Progenitor cell of endocrine pancreas (in vitro differentiated cells): ENCODE measurements around the gene MEGF6. TPM values are rescaled to one million over a fixed set of nuclear protein-coding genes. Genes with fewer than 3 reads are reported as not detected.
A peak's percentile ranks its signal among the peaks of the same experiment; 100 is the strongest.

ENCODE experiments used
- DNase-seq: peaks from one replicate; pipeline ENCODE4 v3.0.0; 2021; ENCODE audit warnings: low spot score; ENCODE audit not compliant: unreplicated experiment
- H3K27ac Mint-ChIP-seq: 2 replicates; pipeline ENCODE4 v1.8.0; 2021; ENCODE audit warnings: mild to moderate bottlenecking, moderate library complexity, mixed read lengths
- H3K27me3 Mint-ChIP-seq: 2 replicates; pipeline ENCODE4 v1.8.0; 2021; ENCODE audit warnings: mixed read lengths
- H3K36me3 Mint-ChIP-seq: 2 replicates; pipeline ENCODE4 v1.8.0; 2022; ENCODE audit warnings: mixed read lengths; ENCODE audit not compliant: insufficient read depth
- H3K4me1 Mint-ChIP-seq: 2 replicates; pipeline ENCODE4 v1.8.0; 2021; ENCODE audit warnings: low read depth, mixed read lengths
- H3K4me3 Mint-ChIP-seq: 2 replicates; pipeline ENCODE4 v1.8.0; 2021; ENCODE audit warnings: low read depth, mild to moderate bottlenecking, moderate library complexity, mixed read lengths
- H3K9me3 Mint-ChIP-seq: 2 replicates; pipeline ENCODE4 v1.8.0; 2021; ENCODE audit warnings: low read depth, mixed read lengths
- CTCF ChIP-seq: fragments of 200-600 bp; sonication (generic); IDR thresholded peaks from one replicate; pipeline ENCODE4 v1.5.0; 2021; ENCODE audit warnings: antibody characterized with exemption, mild to moderate bottlenecking; ENCODE audit not compliant: unreplicated experiment
- total RNA-seq: library from RNA; stranded (reverse); gene quantifications from 2 replicates; pipeline ENCODE4 v1.2.1, GENCODE V29; 2021

Gene MEGF6
- total RNA-seq, 1 donor from 2014 or later = 83.8 TPM

- DNase-seq = no peak
- no peaks in the 10 kb centered on the region for H3K27me3 Mint-ChIP-seq
- H3K4me3 Mint-ChIP-seq = peak overlapping the region; percentile 55
- H3K4me1 Mint-ChIP-seq = peaks cover 33% of the 10 kb centered on the region
- no peak overlapping the region for H3K27ac Mint-ChIP-seq
- H3K36me3 Mint-ChIP-seq = no peaks in the 10 kb centered on the region
- TF ChIP-seq CTCF = no peak
- H3K9me3 Mint-ChIP-seq = no peaks in the 10 kb centered on the region
Observed at GRCh38 chr1:3609016-3609768, 2.1 kb downstream of the MEGF6 start.

- Mint-ChIP-seq H3K4me3 (no peak overlapping the region), H3K36me3 (no peaks in the 10 kb centered on the region), H3K9me3 (no peaks in the 10 kb centered on the region), H3K27ac (no peak overlapping the region), H3K4me1 (peaks cover 23% of the 10 kb centered on the region), H3K27me3 (no peaks in the 10 kb centered on the region)
- TF ChIP-seq CTCF = no peak
- DNase-seq = no peak
Observed at GRCh38 chr1:3608154-3608553, 3.2 kb downstream of the MEGF6 start.

GRCh38 chr1:3607703-3608065 lies 3.6 kb downstream of the MEGF6 start:
- Mint-ChIP-seq H3K4me1 (peaks cover 19% of the 10 kb centered on the region), H3K27ac (no peak overlapping the region), H3K36me3 (no peaks in the 10 kb centered on the region), H3K27me3 (no peaks in the 10 kb centered on the region), H3K9me3 (no peaks in the 10 kb centered on the region), H3K4me3 (no peak overlapping the region)
- TF ChIP-seq CTCF = no peak
- DNase-seq = no peak

- peaks cover 16% of the 10 kb centered on the region for H3K4me1 Mint-ChIP-seq
- no peaks in the 10 kb centered on the region for H3K36me3 Mint-ChIP-seq
- peak overlapping the region; percentile 52 for H3K27ac Mint-ChIP-seq
- no peaks in the 10 kb centered on the region for H3K9me3 Mint-ChIP-seq
- no peaks in the 10 kb centered on the region for H3K27me3 Mint-ChIP-seq
- no peak for DNase-seq
- TF ChIP-seq CTCF = no peak
- H3K4me3 Mint-ChIP-seq = no peak overlapping the region
Observed at GRCh38 chr1:3606779-3607702, 4.3 kb downstream of the MEGF6 start.

- H3K36me3 Mint-ChIP-seq = peaks cover 2% of the 10 kb centered on the region
- H3K4me1 Mint-ChIP-seq = peaks cover 10% of the 10 kb centered on the region
- H3K4me3 Mint-ChIP-seq = no peak overlapping the region
- no peaks in the 10 kb centered on the region for H3K9me3 Mint-ChIP-seq
- no peaks in the 10 kb centered on the region for H3K27me3 Mint-ChIP-seq
- H3K27ac Mint-ChIP-seq = no peak overlapping the region
- DNase-seq = no peak
- no peak for TF ChIP-seq CTCF
Observed at GRCh38 chr1:3604997-3605823, 6.1 kb downstream of the MEGF6 start.
